GM18951 (cell line): ENCODE results near the gene TLCD3A.

ENCODE experiments used
- POLR2A ChIP-seq: IDR thresholded peaks from 4 replicates; pipeline ENCODE4 v1.6.1; 2011; ENCODE audit warnings: mild to moderate bottlenecking; ENCODE audit not compliant: insufficient read length, insufficient read depth; ENCODE audit errors: extremely low read depth
- in situ Hi-C: fragments of 300-500 bp; cut with MboI; formaldehyde crosslinking; loops from one replicate; pipeline ENCODE4 v1.12.0; 2022; ENCODE audit warnings: low sequenced_read_pairs, mixed read lengths, inconsistent platforms; ENCODE audit not compliant: unreplicated experiment

TLCD3A gene

DNA sequence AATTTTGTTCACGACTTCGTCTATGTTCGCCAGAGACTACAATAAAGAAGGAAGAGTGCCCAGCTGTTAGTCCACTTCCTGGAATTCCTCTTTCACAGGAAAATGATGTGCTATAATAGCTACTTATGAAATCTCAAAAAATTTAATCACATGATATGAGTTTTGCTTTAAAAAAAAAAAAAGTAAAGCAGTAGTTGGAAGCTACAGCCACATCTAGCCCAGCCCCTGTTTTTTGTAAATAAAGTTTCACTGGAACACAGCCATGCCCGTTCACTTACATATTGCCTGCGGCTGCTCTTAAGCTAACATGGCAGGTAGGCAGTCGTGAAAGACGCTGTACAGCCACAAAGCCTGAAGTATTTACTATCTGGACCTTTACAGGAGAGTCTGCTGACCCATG, 33.1 kb upstream of the TLCD3A start:
- TF ChIP-seq POLR2A: no peak
- in situ Hi-C loops: no loop called here

DNA sequence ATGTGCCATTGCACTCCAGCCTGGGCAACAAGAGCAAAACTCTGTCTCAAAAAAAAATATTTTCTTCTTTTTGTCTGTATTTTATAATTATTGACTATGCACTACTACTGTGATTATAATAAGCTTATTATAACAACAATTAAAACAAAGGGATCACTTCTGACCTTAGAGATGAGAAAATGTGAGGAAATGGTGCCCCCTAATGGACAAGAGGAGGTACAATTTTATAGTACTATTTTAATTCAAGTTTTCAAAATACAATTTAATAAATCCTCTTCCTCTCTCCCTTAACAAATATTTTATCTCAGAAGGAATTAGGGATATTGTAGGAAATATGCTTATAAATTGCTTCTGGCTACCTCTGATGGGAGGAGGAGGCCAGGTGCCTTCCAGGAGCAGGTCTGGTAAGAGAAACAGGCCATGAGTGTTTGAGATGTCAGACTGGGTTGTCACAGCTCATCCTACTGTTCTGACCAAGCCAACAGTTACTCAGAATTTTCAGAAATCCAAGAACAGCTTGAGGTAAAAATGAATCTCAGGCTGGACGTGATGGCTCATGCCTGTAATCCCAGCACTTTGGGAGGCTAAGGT, 31.8 kb upstream of the TLCD3A start:
- TF ChIP-seq POLR2A: no peak
- in situ Hi-C loops: loop anchor here (10.0 kb wide), 1 partner anchor 286 kb away; a partner anchor contains a TSS

DNA sequence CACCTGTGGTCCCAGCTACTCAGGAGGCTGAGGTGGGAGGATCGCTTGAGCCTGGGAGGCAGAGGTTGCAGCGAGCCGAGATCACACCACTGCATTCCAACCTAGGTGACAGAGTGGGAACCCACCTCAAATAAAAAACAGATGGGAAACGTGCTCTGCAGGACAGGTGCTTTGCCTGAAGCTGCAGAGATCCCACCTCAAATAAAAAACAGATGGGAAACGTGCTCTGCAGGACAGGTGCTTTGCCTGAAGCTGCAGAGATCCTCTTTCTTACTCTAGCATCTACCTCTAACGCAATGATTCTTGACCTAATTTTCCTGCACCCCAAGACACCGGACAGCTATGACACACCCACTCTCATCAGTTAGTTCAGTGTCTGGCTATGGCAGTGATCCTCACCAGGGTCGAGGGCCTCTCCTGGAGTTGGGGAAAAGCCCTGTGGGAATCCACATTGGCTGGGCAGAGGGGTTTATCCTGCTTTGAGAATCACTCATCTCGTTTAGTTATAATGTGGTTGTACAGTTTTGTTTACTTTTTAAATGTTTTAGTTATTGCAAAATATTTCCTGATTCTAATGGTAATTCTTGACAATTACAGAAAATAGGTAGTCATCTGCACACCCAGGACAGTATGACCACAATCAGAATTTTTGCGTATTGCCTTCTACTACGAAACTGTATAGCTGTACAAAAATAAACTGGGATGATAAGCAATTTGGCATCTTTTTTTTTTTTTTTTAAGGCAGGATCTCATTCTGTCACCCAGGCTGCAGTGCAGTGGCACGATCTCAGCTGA, 29.1 kb upstream of the TLCD3A start:
- in situ Hi-C loops: loop anchor here (10.0 kb wide), 1 partner anchor 288 kb away; a partner anchor contains a TSS

DNA sequence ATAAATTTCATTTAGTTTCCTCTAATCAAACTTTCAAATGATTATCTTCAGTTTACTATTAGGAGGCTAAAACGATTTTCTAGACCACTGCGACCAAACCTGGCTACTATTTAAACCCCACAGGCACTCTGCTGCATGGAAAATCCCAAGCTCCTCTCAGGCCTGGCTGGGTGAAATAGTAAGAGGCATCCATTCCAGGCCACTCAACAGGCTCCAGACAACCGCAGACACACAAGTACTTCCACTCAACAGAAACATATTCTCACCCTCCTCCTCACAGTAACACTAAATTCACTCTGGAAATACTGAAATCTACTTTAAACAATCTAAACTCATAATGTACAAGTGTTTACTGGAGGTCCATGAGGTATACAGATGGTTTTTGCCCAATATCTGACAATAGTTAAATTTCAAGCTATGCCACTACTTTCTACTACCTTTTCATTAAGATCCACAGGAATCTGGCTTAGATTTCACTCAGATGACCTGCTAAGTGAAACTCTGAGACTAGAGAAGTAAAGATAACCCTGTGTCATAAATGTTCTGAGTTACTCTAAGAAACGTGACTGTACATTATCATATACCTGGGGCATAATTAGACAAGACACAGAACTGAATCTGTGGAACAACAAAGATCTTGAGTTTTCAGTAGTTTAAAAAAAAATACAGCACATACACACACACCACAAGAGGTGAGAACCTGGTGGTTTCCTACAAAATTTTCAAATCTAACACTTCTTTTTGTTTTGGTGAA, 28.1 kb upstream of the TLCD3A start:
- in situ Hi-C loops: loop anchor here (10.0 kb wide), 1 partner anchor 289 kb away; a partner anchor contains a TSS

More for the DNA sequence above, 29.1 kb upstream of the TLCD3A start:
- TF ChIP-seq POLR2A: no peak

DNA sequence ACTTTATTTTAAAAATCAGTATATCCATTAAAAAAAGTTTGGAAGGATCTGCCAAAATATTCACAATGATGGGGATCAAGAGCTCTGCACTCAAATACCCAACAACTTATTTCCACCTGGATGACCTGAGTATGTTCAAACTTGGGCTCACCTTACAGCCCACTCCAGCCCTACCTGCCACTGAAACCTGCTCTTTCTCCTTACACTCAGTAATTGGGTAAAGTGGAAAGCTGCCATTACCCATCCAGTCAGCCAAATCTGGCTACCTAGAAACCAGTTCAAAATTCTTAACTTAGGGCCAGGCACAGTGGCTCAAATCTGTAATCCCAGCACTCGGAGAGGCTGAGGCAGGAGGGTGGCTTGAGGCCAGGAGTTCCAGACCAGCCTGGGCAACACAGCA, 27.4 kb upstream of the TLCD3A start:
- TF ChIP-seq POLR2A: no peak
- in situ Hi-C loops: loop anchor here (10.0 kb wide), 1 partner anchor 290 kb away; a partner anchor contains a TSS

More for the DNA sequence above, 28.1 kb upstream of the TLCD3A start:
- no peak for TF ChIP-seq POLR2A

DNA sequence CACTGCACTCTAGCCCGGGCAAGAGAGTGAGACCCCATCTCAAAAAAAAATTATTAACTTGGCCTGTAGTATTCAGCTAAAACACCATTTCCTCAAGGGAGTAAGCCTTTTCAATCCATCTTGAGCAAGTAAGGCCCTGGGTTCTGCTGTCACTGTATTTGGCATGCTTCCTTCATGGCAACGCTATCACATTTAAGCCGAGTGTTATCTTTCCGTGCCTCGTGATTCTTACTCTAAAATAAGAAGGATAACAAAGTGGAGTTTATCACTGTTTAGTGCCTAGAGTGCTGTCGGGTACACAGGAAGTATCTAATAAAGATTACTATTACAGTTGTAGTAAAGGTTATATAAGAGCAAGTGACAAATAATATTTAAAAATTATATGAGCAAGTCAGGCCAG, 26.5 kb upstream of the TLCD3A start:
- in situ Hi-C loops: loop anchor here (10.0 kb wide), 1 partner anchor 291 kb away; a partner anchor contains a TSS
- TF ChIP-seq POLR2A: no peak

DNA sequence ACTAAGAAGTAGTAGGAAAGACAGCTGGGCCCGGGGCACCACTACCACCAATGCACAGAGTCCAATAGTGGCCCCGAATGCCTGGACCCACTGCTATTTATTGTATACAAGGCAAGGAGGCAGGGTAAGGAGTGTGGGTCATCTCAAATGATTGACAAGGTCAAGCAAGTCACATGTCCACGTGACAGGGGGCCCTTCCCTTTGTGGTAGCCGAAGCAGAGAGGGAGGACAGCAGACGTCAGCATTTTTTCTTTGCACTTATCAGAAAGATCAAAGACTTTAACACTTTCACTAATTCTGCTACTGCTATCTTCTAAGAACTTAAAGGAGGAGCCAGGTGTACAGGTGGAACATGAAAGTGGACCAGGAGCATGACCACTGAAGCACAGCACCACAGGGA, 24.3 kb upstream of the TLCD3A start:
- in situ Hi-C loops: loop anchor here (10.0 kb wide), 1 partner anchor 293 kb away; a partner anchor contains a TSS
- TF ChIP-seq POLR2A: no peak

DNA sequence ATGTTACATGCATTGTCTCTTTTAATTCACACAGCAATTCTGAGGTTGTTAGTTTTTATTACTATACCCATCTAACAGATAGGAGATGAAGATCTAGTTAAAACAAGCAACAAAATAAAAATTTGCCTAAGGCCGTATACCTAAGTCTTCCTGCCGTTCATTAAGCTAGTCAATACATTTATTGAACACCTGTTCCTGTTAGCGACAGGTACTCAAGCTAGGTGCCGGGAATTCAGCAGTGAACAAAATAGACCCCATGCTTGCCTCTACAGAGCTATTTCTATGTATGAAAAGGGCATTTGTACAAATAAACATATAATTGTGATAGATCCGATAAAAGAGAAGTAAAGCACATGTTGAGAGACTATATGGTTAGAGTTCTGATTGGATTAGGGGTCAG, 14.3 kb upstream of the TLCD3A start:
- in situ Hi-C loops: no loop called here
- no peak for TF ChIP-seq POLR2A

DNA sequence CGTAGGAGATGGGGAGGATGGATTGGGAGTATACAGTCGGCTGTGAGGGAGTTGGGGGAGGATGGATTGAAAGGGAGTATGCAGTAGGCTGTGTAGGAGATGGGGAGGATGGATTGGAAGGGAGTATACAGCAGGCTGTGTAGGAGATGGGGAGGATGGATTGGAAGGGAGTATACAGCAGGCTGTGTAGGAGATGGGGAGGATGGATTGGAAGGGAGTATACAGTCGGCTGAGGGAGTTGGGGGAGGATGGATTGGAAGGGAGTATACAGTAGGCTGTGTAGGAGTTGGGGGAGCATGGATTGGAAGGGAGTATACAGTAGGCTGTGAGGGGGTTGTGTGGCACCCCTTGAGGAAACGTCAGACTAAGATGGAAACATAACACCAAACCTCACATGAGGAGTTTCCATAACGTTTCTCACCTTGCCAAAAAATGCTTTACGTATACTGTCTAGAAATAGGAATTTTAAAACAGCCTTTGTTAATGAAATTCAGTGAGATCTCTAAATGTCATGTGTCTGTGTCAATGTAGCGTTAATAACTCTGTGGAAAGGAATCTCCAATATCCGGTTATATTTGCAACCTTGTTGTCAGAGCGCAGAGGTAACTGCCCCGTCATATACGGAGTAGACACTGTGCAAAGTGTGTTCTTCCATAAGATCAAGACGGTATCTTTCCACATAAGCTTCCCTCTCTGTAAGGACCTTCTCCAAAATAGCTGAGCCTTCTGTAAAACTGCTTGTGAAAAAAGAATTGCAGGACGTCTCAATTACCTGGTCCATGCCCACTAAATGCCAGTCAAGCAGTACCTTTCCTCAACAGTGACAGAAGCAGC, 11.5 kb upstream of the TLCD3A start:
- TF ChIP-seq POLR2A: no peak

DNA sequence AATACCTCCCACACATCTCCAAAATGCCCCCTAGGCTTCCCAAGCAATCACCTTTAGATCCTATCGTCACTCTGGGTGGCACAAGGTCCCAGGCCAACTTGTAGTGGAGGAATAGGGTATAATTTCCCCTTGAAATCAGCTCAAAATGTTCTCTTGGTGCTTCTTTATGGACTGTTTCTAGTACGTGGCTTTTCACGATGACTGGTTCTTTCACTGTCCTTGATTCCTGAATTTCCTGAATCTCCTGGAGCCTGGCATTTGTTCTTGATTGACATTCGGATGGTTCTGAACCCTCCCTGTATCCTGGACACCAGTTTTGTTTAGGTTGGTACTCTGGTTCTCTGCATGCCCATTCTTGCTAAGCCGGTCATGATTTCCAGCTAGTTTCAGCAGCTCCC, 10.9 kb upstream of the TLCD3A start:
- in situ Hi-C loops: no loop called here

More for the DNA sequence above, 11.5 kb upstream of the TLCD3A start:
- in situ Hi-C loops: no loop called here

DNA sequence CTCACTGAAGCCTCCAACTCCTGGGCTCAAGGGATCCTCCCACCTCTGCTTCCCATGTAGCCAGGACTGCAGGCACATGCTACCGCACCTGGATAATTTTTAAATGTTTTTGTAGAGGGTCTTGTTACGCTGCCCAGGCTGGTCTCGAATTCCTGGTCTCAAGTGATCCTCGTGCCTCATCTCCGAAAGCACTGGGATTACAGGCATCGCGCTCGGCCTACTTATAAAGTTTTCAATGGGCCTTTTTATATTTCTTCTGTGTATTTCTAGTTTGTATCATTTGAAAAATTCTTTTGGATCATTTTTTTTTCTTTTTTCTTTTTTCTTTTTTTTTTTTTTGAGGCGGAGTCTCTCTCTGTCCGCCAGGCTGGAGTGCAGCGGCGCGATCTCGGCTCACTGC, 7.3 kb upstream of the TLCD3A start:
- in situ Hi-C loops: no loop called here
- no peak for TF ChIP-seq POLR2A

More for the DNA sequence above, 10.9 kb upstream of the TLCD3A start:
- no peak for TF ChIP-seq POLR2A

DNA sequence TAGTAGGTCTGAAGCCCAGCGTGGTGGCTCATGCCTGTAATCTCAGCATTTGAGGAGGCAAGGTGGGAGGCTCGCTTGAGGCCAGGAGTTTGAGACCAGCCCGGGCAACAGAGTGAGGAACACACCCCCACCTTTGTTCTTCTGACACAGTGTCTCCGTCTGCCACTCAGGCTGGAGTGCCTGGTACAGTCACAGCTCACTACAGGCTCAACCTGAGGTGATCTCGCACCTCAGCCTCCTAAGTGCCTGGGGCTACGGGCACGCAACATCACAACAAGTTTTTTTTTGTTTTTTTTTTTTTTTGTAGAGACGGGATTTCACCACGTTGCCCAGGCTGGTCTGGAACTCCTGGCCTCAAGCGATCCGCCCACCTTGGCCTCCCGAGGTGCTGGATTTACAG, 6.7 kb upstream of the TLCD3A start:
- in situ Hi-C loops: no loop called here
- no peak for TF ChIP-seq POLR2A
